WTC11 (cell line): ENCODE data around the gene ZC3H12C.

Source experiments
- CREB1 ChIP-seq: sonication (generic); formaldehyde crosslinking; IDR thresholded peaks from 2 replicates; pipeline ENCODE4 v1.8.0; 2023; ENCODE audit warnings: mild to moderate bottlenecking, missing genetic modification reagents
- ESRRA ChIP-seq: sonication (generic); formaldehyde crosslinking; IDR thresholded peaks from 2 replicates; pipeline ENCODE4 v1.8.1; 2022; ENCODE audit warnings: mild to moderate bottlenecking, missing genetic modification reagents, borderline replicate concordance
- FOXP1 ChIP-seq: sonication (generic); formaldehyde crosslinking; IDR thresholded peaks from 2 replicates; pipeline ENCODE4 v1.8.0; 2022; ENCODE audit warnings: missing genetic modification reagents, mild to moderate bottlenecking, moderate library complexity, borderline replicate concordance
- MYBL2 ChIP-seq: sonication (generic); formaldehyde crosslinking; IDR thresholded peaks from 2 replicates; pipeline ENCODE4 v1.8.1; 2023; ENCODE audit warnings: mild to moderate bottlenecking, moderate library complexity, missing genetic modification reagents
- ZNF138 ChIP-seq: sonication (generic); formaldehyde crosslinking; conservative IDR thresholded peaks from 2 replicates; pipeline ENCODE4 v1.8.1; 2022; ENCODE audit warnings: mild to moderate bottlenecking, moderate library complexity, missing genetic modification reagents
- TF ChIP-seq, protein P1 (sequence below): fragments of 200-600 bp; IDR thresholded peaks from 2 replicates; pipeline ENCODE4 v1.8.0; 2022; ENCODE audit warnings: antibody characterized with exemption
- TF ChIP-seq, protein P2 (sequence below): sonication (generic); formaldehyde crosslinking; IDR thresholded peaks from 2 replicates; pipeline ENCODE4 v1.8.1; 2023; ENCODE audit warnings: mild to moderate bottlenecking, missing genetic modification reagents, moderate library complexity
- TF ChIP-seq, protein P3 (sequence below): sonication (generic); formaldehyde crosslinking; IDR thresholded peaks from 2 replicates; pipeline ENCODE4 v1.8.1; 2022; ENCODE audit warnings: low read depth, mild to moderate bottlenecking, moderate library complexity, missing genetic modification reagents, borderline replicate concordance
- TF ChIP-seq, protein P4 (sequence below): sonication (generic); formaldehyde crosslinking; IDR thresholded peaks from 2 replicates; pipeline ENCODE4 v1.8.0; 2022; ENCODE audit warnings: mild to moderate bottlenecking, missing genetic modification reagents
- TF ChIP-seq, protein P5 (sequence below): sonication (generic); formaldehyde crosslinking; IDR thresholded peaks from 2 replicates; pipeline ENCODE4 v1.8.1; 2022; ENCODE audit warnings: missing genetic modification reagents, borderline replicate concordance
- TF ChIP-seq, protein P6 (sequence below): sonication (generic); formaldehyde crosslinking; conservative IDR thresholded peaks from 2 replicates; pipeline ENCODE4 v1.8.1; 2022; ENCODE audit warnings: mild to moderate bottlenecking, missing genetic modification reagents
- TF ChIP-seq, protein P7 (sequence below): sonication (generic); formaldehyde crosslinking; IDR thresholded peaks from 2 replicates; pipeline ENCODE4 v1.8.1; 2023; ENCODE audit warnings: mild to moderate bottlenecking, missing genetic modification reagents, moderate library complexity

DNA sequence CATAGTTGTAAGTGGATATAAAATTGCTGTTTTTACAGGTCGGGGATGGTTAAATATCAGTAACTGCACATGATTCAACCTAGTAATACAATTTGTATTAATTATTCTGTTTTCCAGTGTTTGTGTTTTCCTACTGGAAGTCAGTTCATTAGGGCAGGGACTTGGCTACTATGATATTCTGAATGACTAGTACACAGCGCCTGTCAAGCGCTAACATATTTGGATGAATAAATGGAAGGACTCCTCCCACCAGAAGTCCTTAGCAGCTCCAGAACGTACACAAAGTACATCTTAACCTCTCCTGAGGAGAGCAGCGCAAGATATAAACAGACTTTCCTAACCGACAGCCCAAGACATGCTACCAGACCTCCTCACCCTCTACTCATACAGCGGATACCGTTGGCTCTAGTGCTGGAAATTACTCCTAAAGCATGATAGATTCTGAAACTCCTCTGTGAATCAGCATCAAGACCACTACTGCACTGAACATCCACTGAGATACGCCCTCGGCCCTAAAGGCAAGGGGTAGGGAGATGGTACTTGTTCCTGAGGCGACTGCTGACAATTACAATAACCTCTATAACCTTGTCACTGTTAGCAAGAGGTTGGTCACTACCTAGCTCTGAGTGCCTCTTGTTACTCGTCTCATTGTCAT, 124.2 kb downstream of the ZC3H12C start:
- TF ChIP-seq, protein P1, sequence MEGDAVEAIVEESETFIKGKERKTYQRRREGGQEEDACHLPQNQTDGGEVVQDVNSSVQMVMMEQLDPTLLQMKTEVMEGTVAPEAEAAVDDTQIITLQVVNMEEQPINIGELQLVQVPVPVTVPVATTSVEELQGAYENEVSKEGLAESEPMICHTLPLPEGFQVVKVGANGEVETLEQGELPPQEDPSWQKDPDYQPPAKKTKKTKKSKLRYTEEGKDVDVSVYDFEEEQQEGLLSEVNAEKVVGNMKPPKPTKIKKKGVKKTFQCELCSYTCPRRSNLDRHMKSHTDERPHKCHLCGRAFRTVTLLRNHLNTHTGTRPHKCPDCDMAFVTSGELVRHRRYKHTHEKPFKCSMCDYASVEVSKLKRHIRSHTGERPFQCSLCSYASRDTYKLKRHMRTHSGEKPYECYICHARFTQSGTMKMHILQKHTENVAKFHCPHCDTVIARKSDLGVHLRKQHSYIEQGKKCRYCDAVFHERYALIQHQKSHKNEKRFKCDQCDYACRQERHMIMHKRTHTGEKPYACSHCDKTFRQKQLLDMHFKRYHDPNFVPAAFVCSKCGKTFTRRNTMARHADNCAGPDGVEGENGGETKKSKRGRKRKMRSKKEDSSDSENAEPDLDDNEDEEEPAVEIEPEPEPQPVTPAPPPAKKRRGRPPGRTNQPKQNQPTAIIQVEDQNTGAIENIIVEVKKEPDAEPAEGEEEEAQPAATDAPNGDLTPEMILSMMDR: no peak
- TF ChIP-seq, protein P2, sequence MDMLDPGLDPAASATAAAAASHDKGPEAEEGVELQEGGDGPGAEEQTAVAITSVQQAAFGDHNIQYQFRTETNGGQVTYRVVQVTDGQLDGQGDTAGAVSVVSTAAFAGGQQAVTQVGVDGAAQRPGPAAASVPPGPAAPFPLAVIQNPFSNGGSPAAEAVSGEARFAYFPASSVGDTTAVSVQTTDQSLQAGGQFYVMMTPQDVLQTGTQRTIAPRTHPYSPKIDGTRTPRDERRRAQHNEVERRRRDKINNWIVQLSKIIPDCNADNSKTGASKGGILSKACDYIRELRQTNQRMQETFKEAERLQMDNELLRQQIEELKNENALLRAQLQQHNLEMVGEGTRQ (CRISPR knock-in tag): no peak
- TF ChIP-seq CREB1 (CRISPR knock-in tag): no peak
- TF ChIP-seq, protein P3, sequence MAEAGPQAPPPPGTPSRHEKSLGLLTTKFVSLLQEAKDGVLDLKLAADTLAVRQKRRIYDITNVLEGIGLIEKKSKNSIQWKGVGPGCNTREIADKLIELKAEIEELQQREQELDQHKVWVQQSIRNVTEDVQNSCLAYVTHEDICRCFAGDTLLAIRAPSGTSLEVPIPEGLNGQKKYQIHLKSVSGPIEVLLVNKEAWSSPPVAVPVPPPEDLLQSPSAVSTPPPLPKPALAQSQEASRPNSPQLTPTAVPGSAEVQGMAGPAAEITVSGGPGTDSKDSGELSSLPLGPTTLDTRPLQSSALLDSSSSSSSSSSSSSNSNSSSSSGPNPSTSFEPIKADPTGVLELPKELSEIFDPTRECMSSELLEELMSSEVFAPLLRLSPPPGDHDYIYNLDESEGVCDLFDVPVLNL: no peak
- TF ChIP-seq ESRRA: no peak
- TF ChIP-seq ZNF138 (CRISPR knock-in tag): no peak
- TF ChIP-seq FOXP1 (CRISPR knock-in tag): no peak
- TF ChIP-seq, protein P4, sequence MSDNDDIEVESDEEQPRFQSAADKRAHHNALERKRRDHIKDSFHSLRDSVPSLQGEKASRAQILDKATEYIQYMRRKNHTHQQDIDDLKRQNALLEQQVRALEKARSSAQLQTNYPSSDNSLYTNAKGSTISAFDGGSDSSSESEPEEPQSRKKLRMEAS (CRISPR knock-in tag): no peak
- TF ChIP-seq, protein P5, sequence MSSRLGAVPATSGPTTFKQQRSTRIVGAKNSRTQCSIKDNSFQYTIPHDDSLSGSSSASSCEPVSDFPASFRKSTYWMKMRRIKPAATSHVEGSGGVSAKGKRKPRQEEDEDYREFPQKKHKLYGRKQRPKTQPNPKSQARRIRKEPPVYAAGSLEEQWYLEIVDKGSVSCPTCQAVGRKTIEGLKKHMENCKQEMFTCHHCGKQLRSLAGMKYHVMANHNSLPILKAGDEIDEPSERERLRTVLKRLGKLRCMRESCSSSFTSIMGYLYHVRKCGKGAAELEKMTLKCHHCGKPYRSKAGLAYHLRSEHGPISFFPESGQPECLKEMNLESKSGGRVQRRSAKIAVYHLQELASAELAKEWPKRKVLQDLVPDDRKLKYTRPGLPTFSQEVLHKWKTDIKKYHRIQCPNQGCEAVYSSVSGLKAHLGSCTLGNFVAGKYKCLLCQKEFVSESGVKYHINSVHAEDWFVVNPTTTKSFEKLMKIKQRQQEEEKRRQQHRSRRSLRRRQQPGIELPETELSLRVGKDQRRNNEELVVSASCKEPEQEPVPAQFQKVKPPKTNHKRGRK (CRISPR knock-in tag): no peak
- TF ChIP-seq MYBL2 (CRISPR knock-in tag): no peak
- TF ChIP-seq, protein P6, sequence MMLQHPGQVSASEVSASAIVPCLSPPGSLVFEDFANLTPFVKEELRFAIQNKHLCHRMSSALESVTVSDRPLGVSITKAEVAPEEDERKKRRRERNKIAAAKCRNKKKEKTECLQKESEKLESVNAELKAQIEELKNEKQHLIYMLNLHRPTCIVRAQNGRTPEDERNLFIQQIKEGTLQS: no peak
- TF ChIP-seq, protein P7, sequence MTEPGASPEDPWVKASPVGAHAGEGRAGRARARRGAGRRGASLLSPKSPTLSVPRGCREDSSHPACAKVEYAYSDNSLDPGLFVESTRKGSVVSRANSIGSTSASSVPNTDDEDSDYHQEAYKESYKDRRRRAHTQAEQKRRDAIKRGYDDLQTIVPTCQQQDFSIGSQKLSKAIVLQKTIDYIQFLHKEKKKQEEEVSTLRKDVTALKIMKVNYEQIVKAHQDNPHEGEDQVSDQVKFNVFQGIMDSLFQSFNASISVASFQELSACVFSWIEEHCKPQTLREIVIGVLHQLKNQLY (CRISPR knock-in tag): no peak
